Activated naive CD8-positive, alpha-beta T cell treated with anti-CD3 and anti-CD28 coated beads, Interleukin-2, amount 50 U/mL, for 24 hours (primary cell): Measurements from ENCODE around the gene ADCY9.
A peak's percentile ranks its signal among the peaks of the same experiment; 100 is the strongest.

ENCODE experiments used
- ATAC-seq: fragments of 150-1000 bp; cut with Tn5 transposase; one replicate; pipeline ENCODE4 v1.10.0; 2021
- DNase-seq: peaks from one replicate; pipeline ENCODE4 v3.0.0; 2021
- H3K27ac Mint-ChIP-seq: one replicate; pipeline ENCODE4 v1.8.0; 2021; ENCODE audit warnings: mild to moderate bottlenecking, mixed read lengths
- H3K27me3 Mint-ChIP-seq: one replicate; pipeline ENCODE4 v1.8.0; 2021; ENCODE audit warnings: mixed read lengths
- H3K36me3 Mint-ChIP-seq: one replicate; pipeline ENCODE4 v1.8.0; 2021; ENCODE audit warnings: low read depth, mixed read lengths
- H3K4me1 Mint-ChIP-seq: one replicate; pipeline ENCODE4 v1.8.0; 2021; ENCODE audit warnings: mixed read lengths
- H3K4me3 Mint-ChIP-seq: one replicate; pipeline ENCODE4 v1.8.0; 2021; ENCODE audit warnings: mild to moderate bottlenecking, moderate library complexity, mixed read lengths
- H3K9me3 Mint-ChIP-seq: one replicate; pipeline ENCODE4 v1.8.0; 2021; ENCODE audit warnings: mixed read lengths

The ADCY9 gene

GRCh38 chr16:4006397-4006999 is 109.7 kb downstream of the ADCY9 start:
- ATAC-seq (no peak), DNase-seq (no peak)
- Mint-ChIP-seq H3K9me3 (no peaks in the 10 kb centered on the region), H3K4me3 (no peak overlapping the region), H3K27ac (no peak overlapping the region), H3K36me3 (no peaks in the 10 kb centered on the region), H3K4me1 (no peaks in the 10 kb centered on the region), H3K27me3 (no peaks in the 10 kb centered on the region)

GRCh38 chr16:4005731-4006130 is 110.5 kb downstream of the ADCY9 start:
- Mint-ChIP-seq H3K4me1 (no peaks in the 10 kb centered on the region), H3K4me3 (no peak overlapping the region), H3K27ac (no peak overlapping the region), H3K27me3 (no peaks in the 10 kb centered on the region), H3K36me3 (no peaks in the 10 kb centered on the region), H3K9me3 (no peaks in the 10 kb centered on the region)
- no peak for DNase-seq
- no peak for ATAC-seq

- Mint-ChIP-seq H3K4me3 (no peak overlapping the region), H3K27ac (no peak overlapping the region), H3K27me3 (no peaks in the 10 kb centered on the region), H3K9me3 (no peaks in the 10 kb centered on the region), H3K4me1 (peaks cover 2% of the 10 kb centered on the region), H3K36me3 (no peaks in the 10 kb centered on the region)
- no peak for DNase-seq
- no peak for ATAC-seq
These were observed 111.0 kb downstream of the ADCY9 start for GRCh38 chr16:4005281-4005680.

- ATAC-seq (no peak), DNase-seq (no peak)
- no peaks in the 10 kb centered on the region for H3K27me3 Mint-ChIP-seq
- H3K36me3 Mint-ChIP-seq: no peaks in the 10 kb centered on the region
- H3K4me1 Mint-ChIP-seq: peaks cover 11% of the 10 kb centered on the region
- no peaks in the 10 kb centered on the region for H3K9me3 Mint-ChIP-seq
- H3K27ac Mint-ChIP-seq: no peak overlapping the region
- no peak overlapping the region for H3K4me3 Mint-ChIP-seq
These were observed 112.0 kb downstream of the ADCY9 start for GRCh38 chr16:4004206-4004605.

GRCh38 chr16:4003576-4003975 is 112.7 kb downstream of the ADCY9 start:
- no peak overlapping the region for H3K27ac Mint-ChIP-seq

GRCh38 chr16:4003166-4003565 is 113.1 kb downstream of the ADCY9 start:
- Mint-ChIP-seq H3K36me3 (no peaks in the 10 kb centered on the region), H3K4me3 (no peak overlapping the region), H3K27me3 (no peaks in the 10 kb centered on the region), H3K9me3 (no peaks in the 10 kb centered on the region), H3K4me1 (peaks cover 11% of the 10 kb centered on the region), H3K27ac (no peak overlapping the region)
- ATAC-seq (no peak), DNase-seq (no peak)

More at GRCh38 chr16:4003576-4003975, 112.7 kb downstream of the ADCY9 start:
- DNase-seq (no peak), ATAC-seq (no peak)
- Mint-ChIP-seq H3K36me3 (no peaks in the 10 kb centered on the region), H3K4me3 (no peak overlapping the region), H3K27me3 (no peaks in the 10 kb centered on the region), H3K4me1 (peaks cover 11% of the 10 kb centered on the region), H3K9me3 (no peaks in the 10 kb centered on the region)

- H3K27me3 Mint-ChIP-seq: no peaks in the 10 kb centered on the region
- H3K36me3 Mint-ChIP-seq: no peaks in the 10 kb centered on the region
- ATAC-seq (no peak), DNase-seq (no peak)
- peaks cover 11% of the 10 kb centered on the region for H3K4me1 Mint-ChIP-seq
- H3K4me3 Mint-ChIP-seq: no peak overlapping the region
- H3K9me3 Mint-ChIP-seq: no peaks in the 10 kb centered on the region
- no peak overlapping the region for H3K27ac Mint-ChIP-seq
These were observed 114.1 kb downstream of the ADCY9 start for GRCh38 chr16:4002121-4002520.

- no peaks in the 10 kb centered on the region for H3K27me3 Mint-ChIP-seq
- DNase-seq (no peak), ATAC-seq (peak; percentile 33)
- no peak overlapping the region for H3K27ac Mint-ChIP-seq
- H3K9me3 Mint-ChIP-seq: no peaks in the 10 kb centered on the region
- no peak overlapping the region for H3K4me3 Mint-ChIP-seq
- peaks cover 11% of the 10 kb centered on the region for H3K4me1 Mint-ChIP-seq
- H3K36me3 Mint-ChIP-seq: no peaks in the 10 kb centered on the region
These were observed 116.5 kb downstream of the ADCY9 start for GRCh38 chr16:3999479-4000325.

GRCh38 chr16:3998793-3999478 is 117.3 kb downstream of the ADCY9 start:
- H3K27ac Mint-ChIP-seq: no peak overlapping the region
- ATAC-seq (no peak), DNase-seq (no peak)
- H3K4me3 Mint-ChIP-seq: no peak overlapping the region
- no peaks in the 10 kb centered on the region for H3K27me3 Mint-ChIP-seq
- peaks cover 11% of the 10 kb centered on the region for H3K4me1 Mint-ChIP-seq
- H3K36me3 Mint-ChIP-seq: no peaks in the 10 kb centered on the region
- H3K9me3 Mint-ChIP-seq: no peaks in the 10 kb centered on the region

- Mint-ChIP-seq H3K4me1 (peaks cover 11% of the 10 kb centered on the region), H3K4me3 (no peak overlapping the region), H3K36me3 (no peaks in the 10 kb centered on the region), H3K27me3 (no peaks in the 10 kb centered on the region), H3K27ac (no peak overlapping the region), H3K9me3 (no peaks in the 10 kb centered on the region)
- DNase-seq: no peak
- no peak for ATAC-seq
These were observed 118.9 kb downstream of the ADCY9 start for GRCh38 chr16:3997231-3997841.

GRCh38 chr16:3995001-3995400 is 121.2 kb downstream of the ADCY9 start:
- Mint-ChIP-seq H3K36me3 (no peaks in the 10 kb centered on the region), H3K27ac (no peak overlapping the region), H3K9me3 (no peaks in the 10 kb centered on the region), H3K4me3 (no peak overlapping the region), H3K4me1 (peaks cover 6% of the 10 kb centered on the region), H3K27me3 (no peaks in the 10 kb centered on the region)
- DNase-seq: no peak
- ATAC-seq: no peak

GRCh38 chr16:3993052-3993785 is 123.0 kb downstream of the ADCY9 start:
- Mint-ChIP-seq H3K27me3 (no peaks in the 10 kb centered on the region), H3K27ac (no peak overlapping the region), H3K9me3 (no peaks in the 10 kb centered on the region), H3K4me3 (no peak overlapping the region), H3K4me1 (no peaks in the 10 kb centered on the region), H3K36me3 (no peaks in the 10 kb centered on the region)
- ATAC-seq (no peak), DNase-seq (no peak)

GRCh38 chr16:3992297-3993051 is 123.8 kb downstream of the ADCY9 start:
- Mint-ChIP-seq H3K27me3 (no peaks in the 10 kb centered on the region), H3K4me1 (no peaks in the 10 kb centered on the region), H3K9me3 (no peaks in the 10 kb centered on the region), H3K36me3 (no peaks in the 10 kb centered on the region), H3K27ac (no peak overlapping the region), H3K4me3 (no peak overlapping the region)
- DNase-seq: no peak
- ATAC-seq: no peak

- Mint-ChIP-seq H3K36me3 (no peaks in the 10 kb centered on the region), H3K27me3 (no peaks in the 10 kb centered on the region), H3K9me3 (no peaks in the 10 kb centered on the region), H3K27ac (no peak overlapping the region), H3K4me1 (no peaks in the 10 kb centered on the region), H3K4me3 (no peak overlapping the region)
- no peak for DNase-seq
- no peak for ATAC-seq
These were observed 127.4 kb downstream of the ADCY9 start for GRCh38 chr16:3988824-3989223.
